Heart right ventricle (tissue), 16 donors: ENCODE results near the gene CHST13. TPM values are rescaled to one million over a fixed set of nuclear protein-coding genes. Genes with fewer than 3 reads are reported as not detected.
A peak's percentile ranks its signal among the peaks of the same experiment; 100 is the strongest.

ENCODE experiments used
- ATAC-seq, 8 donors: fragments of 200-7000 bp; cut with Tn5 transposase; one replicate each; pipeline ENCODE4 v1.9.1; 2020; ENCODE audit warnings: mild to moderate bottlenecking in 8 of 8, moderate library complexity in 8 of 8, moderate number of reproducible peaks in 1 of 8
- DNase-seq, 2 donors: peaks; one replicate each; pipeline ENCODE4 v3.0.0-alpha.2; 2020
- H3K27ac ChIP-seq, 10 donors: fragments of 200-600 bp; sonication (generic) in 2 of 10; one replicate each; pipeline versions ENCODE4 v1.5.0 to v1.8.0; 2020 to 2022; ENCODE audit warnings: mild to moderate bottlenecking in 3 of 10
- H3K27me3 ChIP-seq, 7 donors: fragments of 200-600 bp; one replicate each; pipeline ENCODE4 v1.8.0; 2021 to 2022; ENCODE audit warnings: mild to moderate bottlenecking in 2 of 7
- H3K36me3 ChIP-seq, 9 donors: fragments of 200-600 bp; sonication (generic) in 1 of 9; one replicate each; pipeline versions ENCODE4 v1.5.0 to v1.8.0; 2020 to 2022; ENCODE audit warnings: mild to moderate bottlenecking in 2 of 9
- H3K4me1 ChIP-seq, 9 donors: fragments of 200-600 bp; sonication (generic) in 1 of 9; one replicate each; pipeline versions ENCODE4 v1.5.0 to v1.8.0; 2020 to 2022; ENCODE audit warnings: mild to moderate bottlenecking in 4 of 9
- H3K4me3 ChIP-seq, 10 donors: fragments of 200-600 bp; sonication (generic) in 2 of 10; one replicate each; pipeline versions ENCODE4 v1.5.0 to v1.8.0; 2020 to 2022; ENCODE audit warnings: mild to moderate bottlenecking in 7 of 10, moderate library complexity in 2 of 10
- H3K9me3 ChIP-seq, 11 donors: fragments of 200-600 bp in 10 of 11; sonication (generic) in 2 of 11; one replicate each; pipeline versions ENCODE4 v1.5.0 to v1.8.0; 2013 to 2022; ENCODE audit warnings: mild to moderate bottlenecking in 2 of 11, control low read depth in 1 of 11, moderate library complexity in 1 of 11
- WGBS, 2 donors: extraction: QIAGEN DNeasy Blood & Tissue Kit; methylation state at CpG; one replicate each; pipeline ENCODE4 v1.1.7; 2013; ENCODE audit warnings: inconsistent platforms in 1 of 2; 5-methylcytosine and 5-hydroxymethylcytosine counted together
- intact Hi-C, 10 donors: fragments of 100-400 bp; cut with DNase I; formaldehyde crosslinking; loops; one replicate each; pipeline versions ENCODE4 v1.11.1 to v1.14.2; 2022
- polyA plus RNA-seq, 2 donors: library from polyadenylated mRNA; stranded (reverse); fragments of 200-250 nt; gene quantifications; one replicate each; pipeline ENCODE4 v1.2.3, GENCODE V29; 2013
- total RNA-seq, 10 donors: library from RNA; stranded (reverse); fragmentation: NEBNext Ultra II Directional in 3 of 10; extraction: Animal tissue kit (Norgen Biotek cat#: 25700) in 3 of 10; gene quantifications; one replicate each; pipeline versions ENCODE4 v1.2.1 to v1.2.4, GENCODE V29; 2021 to 2023
- TF ChIP-seq, protein P1 (sequence below), 9 donors: fragments of 200-600 bp; sonication (generic) in 2 of 9; IDR thresholded peaks; one replicate each; pipeline versions ENCODE4 v1.5.0 to v1.8.0; 2021 to 2022; ENCODE audit warnings: antibody characterized with exemption in 9 of 9, mild to moderate bottlenecking in 5 of 9, moderate library complexity in 1 of 9
- donor health status: Arrhythmogenic right ventricular cardiomyopathy.
- donor health status: ischemic (EF 13 %, LVEDD 7.1; RV severe dilation, severe dysfunction).
- donor health status: healthy with polysubstance abuse.
- donor health status: DM: no; HTN: yes; CAD: no.
- donor health status: DM: no; HTN: no; CAD: no.
- donor health status: ischemic (EF 25% LVEDD 6.9; RV normal size, moderate dysfunction).
- donor health status: ischemic (EF 25% LVEDD 5.7; RV mildly dilated, moderate dysfunction).
- donor health status: healthy.
- donor health status: DM: yes; HTN: yes; CAD: no.
- donor health status: Ischemic cardiomyopathy.
- donor health status: ischemic (EF 35%, LVEDD 5.7; RV mildly dilated, moderate dysfunction).
- donor health status: nonischemic (EF 11% LVEDD 7.7; RV severe dilation, severe dysfunction).
- donor health status: DM: yes; HTN: yes; CAD: no.
- donor health status: PGD.
- donor health status: ischemic (EF 29% LVEDD 5.4; RV normal size, mild dysfunction).
- donor health status: nonischemic (EF 23%, LVEDD 6.1; RV moderate dilation, normal function).

CHST13 gene
- total and polyA plus RNA-seq, 12 donors = 0.12 to 1.2 (median 0.43) TPM

DNA sequence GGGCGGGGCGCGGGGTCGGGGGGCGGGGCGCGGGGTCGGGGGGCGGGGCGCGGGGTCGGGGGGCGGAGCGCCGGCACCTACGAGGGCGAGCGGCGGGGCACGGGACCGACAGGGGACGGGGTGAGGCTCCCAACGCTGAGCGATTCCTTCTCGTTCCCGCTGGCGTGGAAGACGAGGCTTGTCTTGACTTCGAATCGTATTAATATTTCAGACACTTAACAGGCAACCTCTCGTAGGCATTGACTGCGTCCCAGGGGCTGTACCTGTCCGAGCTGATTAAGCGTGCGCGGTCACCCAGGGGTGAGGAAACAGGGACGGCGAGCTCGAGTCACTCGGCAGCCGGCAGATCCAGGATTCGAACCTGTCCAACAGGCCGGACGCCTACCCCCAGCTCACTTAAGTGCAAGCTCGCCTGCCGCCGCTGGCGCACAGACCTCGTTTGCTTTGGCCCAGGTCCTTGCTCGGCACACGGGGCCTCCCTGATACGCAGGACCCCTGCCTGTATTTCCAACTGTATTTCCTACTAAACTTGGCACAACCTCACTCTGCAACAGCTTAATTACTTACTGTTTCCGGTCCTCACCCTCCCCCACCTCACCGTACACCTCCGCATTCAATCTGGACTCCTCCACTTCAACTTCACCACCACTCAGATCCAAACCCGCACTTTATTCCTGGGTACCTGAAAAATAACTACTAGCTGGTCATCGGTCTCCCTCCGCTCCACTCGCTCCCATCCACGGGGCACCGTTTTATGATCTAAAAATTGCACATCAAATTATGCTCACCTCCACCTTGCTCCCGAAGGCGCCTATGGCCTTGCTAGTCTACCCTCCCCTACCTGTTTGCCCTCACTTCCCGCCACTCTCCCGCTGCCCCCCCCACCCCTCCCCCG lies 47.5 kb upstream of the CHST13 start:
- WGBS, 2 donors = 12 to 14% methylated on average over 51 to 57 of the region's 66 CpGs
- DNase-seq (peak; percentile 55 to 59), ATAC-seq (peak in 7 of 8 donors; percentile 1 to 74 (median 63))
- H3K4me1 ChIP-seq = peaks cover 28 to 47% (median 42%) of the 10 kb centered on the region in 9 donors
- H3K9me3 ChIP-seq = no peaks in the 10 kb centered on the region
- no peaks in the 10 kb centered on the region for H3K27me3 ChIP-seq
- intact Hi-C loops = loop anchor here in 4 of 10 donors (10.0 kb wide), 3 partner anchors 212 to 232 kb away; no protein-coding TSS in a partner anchor
- H3K4me3 ChIP-seq = peak overlapping the region; percentile 46 to 91 (median 70)
- TF ChIP-seq, protein P1, sequence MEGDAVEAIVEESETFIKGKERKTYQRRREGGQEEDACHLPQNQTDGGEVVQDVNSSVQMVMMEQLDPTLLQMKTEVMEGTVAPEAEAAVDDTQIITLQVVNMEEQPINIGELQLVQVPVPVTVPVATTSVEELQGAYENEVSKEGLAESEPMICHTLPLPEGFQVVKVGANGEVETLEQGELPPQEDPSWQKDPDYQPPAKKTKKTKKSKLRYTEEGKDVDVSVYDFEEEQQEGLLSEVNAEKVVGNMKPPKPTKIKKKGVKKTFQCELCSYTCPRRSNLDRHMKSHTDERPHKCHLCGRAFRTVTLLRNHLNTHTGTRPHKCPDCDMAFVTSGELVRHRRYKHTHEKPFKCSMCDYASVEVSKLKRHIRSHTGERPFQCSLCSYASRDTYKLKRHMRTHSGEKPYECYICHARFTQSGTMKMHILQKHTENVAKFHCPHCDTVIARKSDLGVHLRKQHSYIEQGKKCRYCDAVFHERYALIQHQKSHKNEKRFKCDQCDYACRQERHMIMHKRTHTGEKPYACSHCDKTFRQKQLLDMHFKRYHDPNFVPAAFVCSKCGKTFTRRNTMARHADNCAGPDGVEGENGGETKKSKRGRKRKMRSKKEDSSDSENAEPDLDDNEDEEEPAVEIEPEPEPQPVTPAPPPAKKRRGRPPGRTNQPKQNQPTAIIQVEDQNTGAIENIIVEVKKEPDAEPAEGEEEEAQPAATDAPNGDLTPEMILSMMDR (IDR thresholded peaks at IDR 0.05) = no peak
- H3K36me3 ChIP-seq = peaks cover 0 to 7% (median under 1%) of the 10 kb centered on the region in 9 donors
- peak overlapping the region; percentile 78 to 99 (median 86) for H3K27ac ChIP-seq

DNA sequence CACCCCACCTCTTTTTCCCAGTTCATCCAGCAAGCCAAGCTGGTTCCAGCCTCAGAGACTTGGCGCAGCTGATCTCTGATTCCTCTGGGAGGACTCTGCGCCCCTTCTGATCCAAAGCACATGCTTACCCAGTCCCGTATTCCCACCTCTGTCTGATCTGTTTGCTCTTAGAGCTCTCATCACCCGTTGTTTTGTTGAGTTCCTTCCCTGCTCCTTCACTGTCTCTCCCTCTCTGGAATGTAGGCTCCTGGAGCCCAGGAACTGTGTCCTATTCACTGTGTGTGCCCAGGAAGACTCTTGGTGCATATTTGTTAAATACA lies 46.9 kb upstream of the CHST13 start:
- Histone ChIP-seq H3K27ac (peak overlapping the region in 2 of 10 donors; percentile 48 to 78), H3K9me3 (no peaks in the 10 kb centered on the region), H3K36me3 (peaks cover 0 to 1% (median 0%) of the 10 kb centered on the region in 9 donors), H3K27me3 (no peaks in the 10 kb centered on the region), H3K4me1 (peaks cover 27 to 46% (median 36%) of the 10 kb centered on the region in 9 donors), H3K4me3 (no peak overlapping the region)
- DNase-seq (no peak), ATAC-seq (no peak)
- intact Hi-C loops = loop anchor here in 4 of 10 donors (10.0 kb wide), 3 partner anchors 212 to 232 kb away; no protein-coding TSS in a partner anchor
- TF ChIP-seq, protein P1 (IDR thresholded peaks at IDR 0.05) = no peak
- 39 to 48% methylated on average over 4 of the region's 4 CpGs for WGBS, 2 donors

DNA sequence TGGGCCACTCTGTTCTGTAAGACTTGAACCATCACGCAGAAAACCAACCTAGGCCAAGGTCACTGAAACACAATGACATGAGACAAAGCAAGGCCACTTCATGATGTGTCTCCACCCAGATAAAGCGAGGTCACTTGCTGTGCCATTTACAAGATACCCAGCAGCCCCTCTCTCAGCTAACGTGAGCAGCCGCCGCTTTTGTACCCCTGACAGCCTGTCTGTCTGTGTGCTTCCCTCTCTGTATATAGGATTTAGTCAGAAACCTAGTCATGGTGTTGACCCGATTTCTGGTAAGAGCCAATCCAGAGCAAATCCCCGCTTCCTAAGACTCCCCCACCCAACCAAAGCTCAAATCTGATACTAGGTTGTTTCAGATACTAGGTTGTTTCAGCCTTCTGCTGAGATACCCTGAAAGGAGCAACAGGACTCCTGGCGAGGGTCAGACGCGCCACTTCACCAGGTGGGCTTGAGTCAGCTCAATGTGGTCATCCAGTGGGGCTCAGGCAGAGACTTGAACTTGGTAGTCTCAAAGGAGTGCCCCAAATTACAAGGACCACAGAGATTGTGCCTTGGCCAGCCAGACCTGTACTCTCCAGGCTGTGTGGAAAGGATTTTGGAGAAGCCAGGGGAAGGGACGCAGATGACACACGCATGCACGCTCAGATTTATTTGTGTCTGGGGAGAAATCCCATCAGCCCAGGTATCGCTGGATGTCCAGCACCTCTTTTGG lies 45.2 kb upstream of the CHST13 start:
- Histone ChIP-seq H3K36me3 (no peaks in the 10 kb centered on the region), H3K4me1 (peaks cover 11 to 29% (median 19%) of the 10 kb centered on the region in 9 donors), H3K9me3 (no peaks in the 10 kb centered on the region), H3K27me3 (no peaks in the 10 kb centered on the region), H3K4me3 (no peak overlapping the region), H3K27ac (no peak overlapping the region)
- ATAC-seq (no peak), DNase-seq (no peak)
- intact Hi-C loops = loop anchor here in 4 of 10 donors (10.0 kb wide), 3 partner anchors 214 to 234 kb away; no protein-coding TSS in a partner anchor
- 93 to 96% methylated on average over 14 of the region's 14 CpGs for WGBS, 2 donors
- TF ChIP-seq, protein P1 (IDR thresholded peaks at IDR 0.05) = no peak

DNA sequence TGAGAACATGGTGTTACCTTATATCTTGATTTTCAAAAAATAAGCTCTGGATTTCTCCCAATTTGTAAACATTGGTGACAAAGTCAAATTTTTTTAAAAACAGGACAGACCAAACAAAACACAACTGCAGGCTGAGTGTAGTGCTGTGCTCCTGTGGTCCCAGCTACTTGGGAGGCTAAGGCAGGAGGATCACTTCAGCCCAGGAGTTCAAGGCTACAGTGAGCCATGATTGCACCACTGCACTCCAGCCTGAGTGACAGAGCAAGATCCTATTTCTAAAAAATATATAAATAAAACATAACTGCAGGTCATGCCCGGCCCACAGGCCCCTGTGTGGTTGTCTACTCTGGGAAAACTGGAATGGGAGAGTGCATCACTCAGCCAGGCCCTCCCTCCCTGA lies 44.3 kb upstream of the CHST13 start:
- ATAC-seq (no peak), DNase-seq (no peak)
- H3K36me3 ChIP-seq = no peaks in the 10 kb centered on the region
- no peak overlapping the region for H3K4me3 ChIP-seq
- 79 to 89% methylated on average over 1 of the region's 1 CpG for WGBS, 2 donors
- no peak overlapping the region for H3K27ac ChIP-seq
- H3K27me3 ChIP-seq = no peaks in the 10 kb centered on the region
- H3K4me1 ChIP-seq = peaks cover 2 to 20% (median 10%) of the 10 kb centered on the region in 9 donors
- TF ChIP-seq, protein P1 (IDR thresholded peaks at IDR 0.05) = no peak
- intact Hi-C loops = loop anchor here in 4 of 10 donors (10.0 kb wide), 3 partner anchors 215 to 235 kb away; no protein-coding TSS in a partner anchor
- no peaks in the 10 kb centered on the region for H3K9me3 ChIP-seq
